Frontal cortex (tissue), 4 donors: ENCODE results near the gene UROC1. TPM values are rescaled to one million over a fixed set of nuclear protein-coding genes. Genes with fewer than 3 reads are reported as not detected.

Experiments
- DNase-seq, 2 donors: peaks; one replicate each; pipeline ENCODE4 v3.0.0; 2012; ENCODE audit warnings: low spot score in 2 of 2
- FAIRE-seq: peaks from 2 replicates; lab custom pipeline; 2012; peaks lifted over from hg19 to GRCh38; lab: Jason Lieb, UNC
- total RNA-seq: library from RNA; depleted of rRNA; stranded (reverse); fragments of >200 nt; gene quantifications from one replicate; pipeline ENCODE4 v1.2.3, GENCODE V29; 2014
- donor health status: control.
- donor health status: control.
- donor health status: control.

Gene UROC1
- total RNA-seq, 1 donor from 2014 or later = not detected

GRCh38 chr3:126484662-126485061 lies 32.9 kb downstream of the UROC1 start:
- no peak for FAIRE-seq
- no peak for DNase-seq

GRCh38 chr3:126484148-126484547 lies 33.4 kb downstream of the UROC1 start:
- FAIRE-seq (no peak), DNase-seq (no peak)

- no peak for DNase-seq
- FAIRE-seq = no peak
These were observed 34.2 kb downstream of the UROC1 start for GRCh38 chr3:126483321-126483761.

GRCh38 chr3:126482503-126483255 lies 34.9 kb downstream of the UROC1 start:
- no peak for DNase-seq
- FAIRE-seq = no peak

- no peak for FAIRE-seq
- no peak for DNase-seq
These were observed 35.6 kb downstream of the UROC1 start for GRCh38 chr3:126481808-126482502.

- no peak for DNase-seq
- no peak for FAIRE-seq
These were observed 36.7 kb downstream of the UROC1 start for GRCh38 chr3:126480861-126481260.

GRCh38 chr3:126480206-126480605 lies 37.4 kb downstream of the UROC1 start:
- FAIRE-seq = no peak
- no peak for DNase-seq

GRCh38 chr3:126479642-126480041 lies 37.9 kb downstream of the UROC1 start:
- DNase-seq (no peak), FAIRE-seq (no peak)

- DNase-seq = no peak
These were observed 38.8 kb downstream of the UROC1 start for GRCh38 chr3:126478581-126479310.

GRCh38 chr3:126477061-126477380 lies 40.6 kb downstream of the UROC1 start:
- DNase-seq (no peak), FAIRE-seq (no peak)

More at GRCh38 chr3:126478581-126479310, 38.8 kb downstream of the UROC1 start:
- no peak for FAIRE-seq

GRCh38 chr3:126476166-126477060 lies 41.2 kb downstream of the UROC1 start:
- FAIRE-seq (no peak), DNase-seq (peak in 1 of 2 donors; percentile 48)

GRCh38 chr3:126475413-126476114 lies 42.0 kb downstream of the UROC1 start, which contains the start of gene ZXDC:
Gene ZXDC (minus strand): TSS chr3:126475891. CDS start chr3:126475865, 26 bp downstream.
- DNase-seq (peak; percentile 100), FAIRE-seq (no peak)

- DNase-seq (peak in 1 of 2 donors; percentile 36), FAIRE-seq (no peak)
These were observed 42.8 kb downstream of the UROC1 start for GRCh38 chr3:126474498-126475412.

- no peak for DNase-seq
- FAIRE-seq = no peak
These were observed 44.0 kb downstream of the UROC1 start for GRCh38 chr3:126473292-126474168.

GRCh38 chr3:126472277-126473006 lies 45.1 kb downstream of the UROC1 start:
- DNase-seq (peak; percentile 48 to 68), FAIRE-seq (no peak)

- no peak for DNase-seq
- no peak for FAIRE-seq
These were observed 48.1 kb downstream of the UROC1 start for GRCh38 chr3:126469479-126469878.
